Activated CD4-positive, alpha-beta T cell treated with anti-CD3 and anti-CD28 coated beads for 36 hours (primary cell): ENCODE data around the gene OR10W1. TPM values are rescaled to one million over a fixed set of nuclear protein-coding genes. Genes with fewer than 3 reads are reported as not detected.

Source experiments
- ATAC-seq: fragments of 200-7000 bp; cut with Tn5 transposase; one replicate; pipeline ENCODE4 v1.10.0; 2021; ENCODE audit warnings: mild to moderate bottlenecking, moderate library complexity
- CTCF ChIA-PET: fragments of 350-600 bp; sonication (Branson Sonifier 250); formaldehyde crosslinking; loops from one replicate; lab custom pipeline; 2021; ENCODE audit warnings: antibody characterized with exemption; lab: Charles Lee
- POLR2A ChIA-PET: fragments of 350-600 bp; sonication (Branson Sonifier 250); formaldehyde crosslinking; loops from one replicate; lab custom pipeline; 2021; ENCODE audit warnings: antibody characterized with exemption, inconsistent platforms; lab: Charles Lee
- DNase-seq: peaks from one replicate; pipeline ENCODE4 v3.0.0-alpha.2; 2020
- H3K27ac Mint-ChIP-seq: one replicate; pipeline ENCODE4 v1.8.0; 2021; ENCODE audit warnings: mixed read lengths
- H3K27me3 Mint-ChIP-seq: one replicate; pipeline ENCODE4 v1.8.0; 2021; ENCODE audit warnings: mixed read lengths
- H3K36me3 Mint-ChIP-seq: one replicate; pipeline ENCODE4 v1.8.0; 2021; ENCODE audit warnings: low read depth, mixed read lengths
- H3K4me1 Mint-ChIP-seq: one replicate; pipeline ENCODE4 v1.8.0; 2021; ENCODE audit warnings: mixed read lengths
- H3K4me3 Mint-ChIP-seq: one replicate; pipeline ENCODE4 v1.8.0; 2021; ENCODE audit warnings: mild to moderate bottlenecking, moderate library complexity, mixed read lengths
- H3K9me3 Mint-ChIP-seq: one replicate; pipeline ENCODE4 v1.8.0; 2021; ENCODE audit warnings: low read depth, mixed read lengths
- intact Hi-C, 2 experiments: fragments of 100-400 bp; cut with DNase I in 1 of 2; cut with micrococcal nuclease in 1 of 2; formaldehyde crosslinking; loops; one replicate each; pipeline versions ENCODE4 v1.14.2 to v1.15.1; 2022 to 2024; cut with DNase I, micrococcal nuclease
- total RNA-seq, 2 experiments: library from RNA; stranded (reverse); gene quantifications; one replicate each; pipeline ENCODE4 v1.2.3, GENCODE V29; 2021

Gene OR10W1, protein sequence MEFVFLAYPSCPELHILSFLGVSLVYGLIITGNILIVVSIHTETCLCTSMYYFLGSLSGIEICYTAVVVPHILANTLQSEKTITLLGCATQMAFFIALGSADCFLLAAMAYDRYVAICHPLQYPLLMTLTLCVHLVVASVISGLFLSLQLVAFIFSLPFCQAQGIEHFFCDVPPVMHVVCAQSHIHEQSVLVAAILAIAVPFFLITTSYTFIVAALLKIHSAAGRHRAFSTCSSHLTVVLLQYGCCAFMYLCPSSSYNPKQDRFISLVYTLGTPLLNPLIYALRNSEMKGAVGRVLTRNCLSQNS
- not detected for total RNA-seq

DNA sequence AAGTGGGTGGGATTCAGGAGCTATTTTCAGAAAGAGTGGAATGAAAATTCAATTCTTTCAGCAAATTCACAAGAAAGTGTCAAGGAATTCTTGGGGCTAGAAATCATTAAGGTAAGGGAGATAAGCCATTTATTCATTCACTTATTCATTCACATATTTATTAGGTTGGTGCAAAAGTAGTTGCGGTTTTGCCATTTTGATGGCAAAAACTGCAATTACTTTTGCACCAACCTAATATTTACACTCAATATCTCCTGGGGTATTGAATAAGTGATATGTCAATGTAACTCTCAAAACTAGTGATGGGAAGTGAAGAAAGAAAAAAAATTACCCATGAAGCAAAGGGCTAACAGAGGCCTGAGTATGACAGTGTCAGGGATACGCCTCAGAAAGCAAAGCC, at the start of gene OR10W1:
Gene OR10W1, minus strand, starts transcription at position 119 of the 400 bp plus-strand sequence. CDS start 402 bp downstream, outside the sequence.
- H3K9me3 Mint-ChIP-seq, result no peaks in the 10 kb centered on the region
- POLR2A ChIA-PET, result no interaction called here
- intact Hi-C loops, result loop anchor here in 1 of 2 experiments (1.0 kb wide), 1 partner anchor 34 kb away; no protein-coding TSS in a partner anchor
- ATAC-seq, result no peak
- CTCF ChIA-PET, result no interaction called here
- peaks cover 20% of the 10 kb centered on the region for H3K27me3 Mint-ChIP-seq
- H3K4me1 Mint-ChIP-seq, result no peaks in the 10 kb centered on the region
- no peak within 1 kb of the TSS for H3K27ac Mint-ChIP-seq
- no peaks in the 10 kb centered on the region for H3K36me3 Mint-ChIP-seq
- no peak within 1 kb of the TSS for H3K4me3 Mint-ChIP-seq
- no peak for DNase-seq

DNA sequence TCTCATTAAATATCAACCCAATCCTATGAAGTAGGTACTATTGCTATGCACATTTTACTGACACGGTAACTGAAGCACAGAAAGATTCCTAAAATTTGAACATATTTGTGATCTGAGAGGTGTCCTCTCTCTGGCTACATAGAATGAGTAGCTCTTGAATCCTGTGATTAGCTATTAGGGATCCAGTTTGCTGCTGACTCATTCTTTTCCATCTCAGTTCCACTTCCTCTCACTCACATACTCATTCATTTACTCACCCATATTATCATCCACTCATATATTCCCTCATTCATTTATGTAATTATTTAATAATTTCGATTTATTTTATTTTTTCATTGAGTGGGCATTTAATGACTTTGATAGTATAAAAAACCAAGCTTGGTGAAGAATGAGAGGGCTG, 48.1 kb upstream of the OR10W1 start:
- H3K27me3 Mint-ChIP-seq, result peaks cover 11% of the 10 kb centered on the region
- peaks cover 7% of the 10 kb centered on the region for H3K9me3 Mint-ChIP-seq
- H3K27ac Mint-ChIP-seq, result no peak overlapping the region
- H3K4me1 Mint-ChIP-seq, result no peaks in the 10 kb centered on the region
- intact Hi-C loops, result no loop called here
- DNase-seq, result no peak
- ChIA-PET CTCF (no interaction called here), POLR2A (no interaction called here)
- H3K36me3 Mint-ChIP-seq, result no peaks in the 10 kb centered on the region
- no peak overlapping the region for H3K4me3 Mint-ChIP-seq
- ATAC-seq, result no peak

DNA sequence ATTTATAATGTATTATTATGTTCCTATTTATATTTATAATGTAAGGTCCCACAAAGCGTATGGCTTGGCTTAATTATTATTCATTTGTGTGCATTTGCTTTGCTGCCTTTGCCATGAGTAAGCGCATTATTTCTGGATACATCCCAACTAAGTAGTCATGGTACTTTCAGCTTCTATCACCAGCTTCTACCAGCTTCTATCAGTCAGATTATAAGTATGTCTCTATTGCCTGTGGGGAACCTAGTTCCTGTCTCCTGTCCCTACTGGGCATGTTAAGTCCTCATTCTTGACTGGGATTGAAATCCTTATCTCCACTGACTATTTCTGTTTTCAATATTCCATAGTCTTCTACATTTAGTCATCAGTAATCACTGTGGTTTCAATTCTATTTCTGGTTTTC, 33.5 kb upstream of the OR10W1 start:
- Mint-ChIP-seq H3K36me3 (no peaks in the 10 kb centered on the region), H3K9me3 (peaks cover 2% of the 10 kb centered on the region), H3K27me3 (peaks cover 9% of the 10 kb centered on the region), H3K4me3 (no peak overlapping the region), H3K27ac (no peak overlapping the region), H3K4me1 (no peaks in the 10 kb centered on the region)
- no peak for DNase-seq
- intact Hi-C loops, result no loop called here
- ATAC-seq, result no peak
- ChIA-PET POLR2A (no interaction called here), CTCF (no interaction called here)

DNA sequence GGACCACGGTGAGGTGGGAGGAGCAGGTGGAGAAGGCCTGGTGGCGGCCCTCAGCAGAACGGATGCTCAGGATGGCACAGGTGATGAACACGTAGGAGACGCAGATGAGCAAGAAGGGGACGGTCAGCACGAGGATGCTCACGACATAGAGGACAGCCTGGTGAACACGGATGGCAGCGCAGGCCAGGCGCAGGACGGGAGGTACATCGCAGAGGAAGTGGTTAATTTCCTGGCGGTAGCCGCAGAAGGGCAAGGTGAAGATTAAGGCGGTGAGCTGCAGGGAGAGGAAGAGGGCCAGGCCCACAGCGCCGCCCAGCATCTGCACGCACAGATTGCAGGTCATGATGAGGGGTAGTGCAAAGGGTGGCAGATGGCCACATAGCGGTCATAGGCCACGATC, 24.0 kb upstream of the OR10W1 start:
- Mint-ChIP-seq H3K9me3 (no peaks in the 10 kb centered on the region), H3K36me3 (no peaks in the 10 kb centered on the region), H3K4me3 (no peak overlapping the region), H3K27ac (no peak overlapping the region), H3K4me1 (no peaks in the 10 kb centered on the region), H3K27me3 (peaks cover 20% of the 10 kb centered on the region)
- no peak for ATAC-seq
- ChIA-PET CTCF (no interaction called here), POLR2A (interaction anchor here (0.6 kb wide), 1 partner anchor 23 kb away, joined by 3 read pairs; no protein-coding TSS in a partner anchor)
- intact Hi-C loops, result no loop called here
- DNase-seq, result no peak

DNA sequence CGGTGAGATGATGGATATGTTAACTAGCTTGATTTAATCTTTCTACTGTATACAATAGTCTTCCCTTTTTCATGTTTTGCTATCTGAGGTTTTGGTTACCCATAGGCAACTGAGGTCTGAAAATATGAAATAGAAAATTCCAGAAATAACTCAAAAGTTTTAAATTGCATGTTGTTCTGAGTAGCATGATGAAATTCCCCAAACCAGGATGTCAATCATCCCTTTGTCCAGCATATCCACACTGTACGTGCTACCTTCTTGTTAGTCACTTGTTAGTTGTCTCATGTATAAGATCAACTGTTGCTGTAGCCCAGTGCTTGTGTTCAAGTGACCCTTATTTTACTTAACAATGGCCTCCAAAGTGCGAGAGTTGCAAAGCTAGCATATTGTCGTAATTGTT, 21.2 kb upstream of the OR10W1 start:
- ATAC-seq (no peak), DNase-seq (no peak)
- Mint-ChIP-seq H3K36me3 (no peaks in the 10 kb centered on the region), H3K4me3 (no peak overlapping the region), H3K4me1 (no peaks in the 10 kb centered on the region), H3K27ac (no peak overlapping the region), H3K27me3 (peaks cover 18% of the 10 kb centered on the region), H3K9me3 (no peaks in the 10 kb centered on the region)
- ChIA-PET CTCF (interaction anchor here (0.8 to 0.9 kb wide), 2 partner anchors 10 kb away, joined by 3 to 5 read pairs; no protein-coding TSS in a partner anchor), POLR2A (interaction anchor here (0.6 kb wide), 1 partner anchor 246 kb away, joined by 3 read pairs; no protein-coding TSS in a partner anchor)
- intact Hi-C loops, result no loop called here

DNA sequence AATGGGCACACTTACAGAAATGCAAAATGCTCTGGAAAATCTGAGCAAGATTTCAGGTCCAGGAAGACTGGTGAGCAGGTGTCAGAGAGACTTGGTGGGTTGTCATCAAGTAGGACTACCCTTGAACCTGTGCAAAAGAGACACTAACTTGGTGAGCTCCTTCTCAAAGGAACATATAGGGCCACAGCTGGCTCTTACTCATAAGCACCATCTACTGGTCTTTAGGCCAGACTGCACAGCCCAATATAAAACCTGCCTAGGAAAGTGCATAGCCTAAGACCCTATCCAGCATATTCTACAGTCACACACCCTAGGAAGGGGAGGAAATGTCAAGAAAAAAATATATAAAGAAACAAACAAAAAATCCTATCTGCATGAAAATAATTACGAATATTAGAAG, 18.2 kb upstream of the OR10W1 start:
- intact Hi-C loops, result no loop called here
- CTCF ChIA-PET, result interaction anchor here (0.6 to 1.6 kb wide), 4 partner anchors 11 to 50 kb away, joined by 3 to 4 read pairs (median 3); no protein-coding TSS in a partner anchor
- Mint-ChIP-seq H3K27ac (no peak overlapping the region), H3K9me3 (peaks cover 3% of the 10 kb centered on the region), H3K4me1 (no peaks in the 10 kb centered on the region), H3K4me3 (no peak overlapping the region), H3K27me3 (peaks cover 13% of the 10 kb centered on the region), H3K36me3 (no peaks in the 10 kb centered on the region)
- ATAC-seq (peak; percentile 69), DNase-seq (peak; percentile 11)
- POLR2A ChIA-PET, result interaction anchor here (0.5 kb wide), 1 partner anchor 150 kb away, joined by 6 read pairs; no protein-coding TSS in a partner anchor

DNA sequence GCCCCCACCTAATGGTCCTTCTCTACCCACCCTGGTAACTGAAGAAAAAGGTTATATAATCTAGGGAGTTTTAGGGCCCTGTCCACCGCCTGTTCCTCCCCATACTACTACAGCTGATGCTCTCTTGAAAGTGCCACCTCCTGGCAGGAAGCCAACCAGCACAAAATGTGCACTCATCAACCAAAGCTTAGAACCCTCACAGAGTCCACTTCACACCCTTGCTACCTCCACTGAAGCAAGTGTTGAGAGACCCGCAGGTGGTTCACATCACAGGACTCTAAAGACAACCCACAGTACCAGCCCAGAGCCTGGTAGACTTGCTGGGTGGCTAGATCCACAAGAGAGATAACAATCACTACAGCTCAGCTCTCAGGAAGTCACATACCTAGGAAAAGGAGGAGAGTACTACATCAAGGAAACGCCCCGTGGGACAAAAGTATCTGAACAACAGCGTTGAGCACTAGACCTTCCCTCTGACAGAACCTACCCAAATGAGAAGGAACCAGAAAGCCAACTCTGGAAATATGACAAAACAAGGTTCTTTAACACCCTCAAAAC, 17.5 kb upstream of the OR10W1 start:
- ChIA-PET POLR2A (interaction anchor here (0.5 kb wide), 1 partner anchor 150 kb away, joined by 6 read pairs; no protein-coding TSS in a partner anchor), CTCF (interaction anchor here (0.6 to 1.6 kb wide), 5 partner anchors 12 to 49 kb away, joined by 3 to 4 read pairs (median 3); no protein-coding TSS in a partner anchor)
- H3K36me3 Mint-ChIP-seq, result no peaks in the 10 kb centered on the region
- H3K27ac Mint-ChIP-seq, result no peak overlapping the region
- intact Hi-C loops, result no loop called here
- peaks cover 13% of the 10 kb centered on the region for H3K27me3 Mint-ChIP-seq
- H3K4me1 Mint-ChIP-seq, result no peaks in the 10 kb centered on the region
- ATAC-seq (no peak), DNase-seq (peak; percentile 14)
- peaks cover 3% of the 10 kb centered on the region for H3K9me3 Mint-ChIP-seq
- no peak overlapping the region for H3K4me3 Mint-ChIP-seq

DNA sequence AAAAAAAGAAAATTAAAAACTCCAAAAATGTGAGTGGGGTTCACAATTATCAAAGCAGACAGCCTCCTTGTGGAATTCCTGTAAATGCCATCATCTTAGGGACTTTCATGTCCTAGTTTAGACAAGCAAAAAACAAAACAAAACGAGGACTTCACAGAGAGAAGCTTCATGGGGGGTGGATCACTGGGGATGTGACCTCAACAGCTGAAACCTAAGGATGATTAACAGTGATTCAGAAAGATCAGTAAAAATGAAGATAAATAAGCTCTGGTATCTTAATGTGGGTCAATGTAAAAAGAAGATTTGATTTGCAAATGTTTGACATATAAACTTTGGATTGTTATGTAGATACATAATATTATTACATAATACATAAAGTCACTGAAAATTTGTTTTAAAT, 8.1 kb upstream of the OR10W1 start:
- ATAC-seq (no peak), DNase-seq (no peak)
- H3K27ac Mint-ChIP-seq, result no peak overlapping the region
- CTCF ChIA-PET, result no interaction called here
- POLR2A ChIA-PET, result no interaction called here
- H3K4me3 Mint-ChIP-seq, result no peak overlapping the region
- intact Hi-C loops, result no loop called here
- H3K4me1 Mint-ChIP-seq, result no peaks in the 10 kb centered on the region
- no peaks in the 10 kb centered on the region for H3K9me3 Mint-ChIP-seq
- H3K27me3 Mint-ChIP-seq, result peaks cover 11% of the 10 kb centered on the region
- no peaks in the 10 kb centered on the region for H3K36me3 Mint-ChIP-seq

DNA sequence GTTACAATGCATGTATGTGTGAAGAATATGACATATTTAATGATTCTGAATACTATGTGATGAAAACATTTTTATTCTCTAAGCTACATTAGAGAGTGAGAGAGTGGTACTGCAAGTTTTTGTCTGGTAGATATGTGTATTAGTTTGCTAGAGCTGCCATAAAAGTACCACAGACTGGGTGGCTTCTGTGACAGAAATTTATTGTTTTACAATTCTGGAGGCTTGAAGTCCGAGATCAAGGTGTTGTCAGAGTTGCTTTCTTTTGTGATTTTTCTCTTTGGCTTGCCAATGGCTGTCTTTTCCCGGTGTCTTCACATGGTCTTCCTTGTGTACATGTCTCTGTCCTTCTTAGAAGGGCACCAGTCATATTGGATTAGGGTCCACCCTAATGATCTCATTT, 6.9 kb upstream of the OR10W1 start:
- ChIA-PET CTCF (no interaction called here), POLR2A (no interaction called here)
- intact Hi-C loops, result no loop called here
- no peak overlapping the region for H3K27ac Mint-ChIP-seq
- no peaks in the 10 kb centered on the region for H3K4me1 Mint-ChIP-seq
- no peak overlapping the region for H3K4me3 Mint-ChIP-seq
- no peaks in the 10 kb centered on the region for H3K9me3 Mint-ChIP-seq
- H3K27me3 Mint-ChIP-seq, result peaks cover 14% of the 10 kb centered on the region
- no peak for ATAC-seq
- no peaks in the 10 kb centered on the region for H3K36me3 Mint-ChIP-seq
- DNase-seq, result no peak

DNA sequence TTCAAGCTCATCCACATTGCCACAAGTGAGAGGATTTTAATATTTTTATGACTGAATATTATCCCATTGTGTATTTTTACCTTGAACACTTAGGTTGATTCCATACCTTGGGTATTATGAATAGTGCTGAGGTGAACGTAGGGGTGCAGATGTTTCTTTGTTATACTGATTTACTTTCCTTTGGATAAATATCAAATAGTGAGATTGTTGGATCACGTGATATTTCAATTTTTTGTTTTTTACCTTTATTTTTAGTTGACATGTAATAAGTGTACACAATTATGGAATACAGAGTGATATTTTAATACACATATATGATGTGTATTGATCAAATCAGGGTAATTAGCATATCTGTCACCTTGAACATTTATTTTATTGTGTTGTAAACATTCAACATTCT, 8.1 kb downstream of the OR10W1 start:
- Mint-ChIP-seq H3K36me3 (no peaks in the 10 kb centered on the region), H3K4me3 (no peak overlapping the region), H3K9me3 (peaks cover 4% of the 10 kb centered on the region), H3K27ac (no peak overlapping the region), H3K4me1 (no peaks in the 10 kb centered on the region), H3K27me3 (peaks cover 18% of the 10 kb centered on the region)
- ChIA-PET POLR2A (no interaction called here), CTCF (no interaction called here)
- intact Hi-C loops, result no loop called here
- ATAC-seq (no peak), DNase-seq (no peak)

DNA sequence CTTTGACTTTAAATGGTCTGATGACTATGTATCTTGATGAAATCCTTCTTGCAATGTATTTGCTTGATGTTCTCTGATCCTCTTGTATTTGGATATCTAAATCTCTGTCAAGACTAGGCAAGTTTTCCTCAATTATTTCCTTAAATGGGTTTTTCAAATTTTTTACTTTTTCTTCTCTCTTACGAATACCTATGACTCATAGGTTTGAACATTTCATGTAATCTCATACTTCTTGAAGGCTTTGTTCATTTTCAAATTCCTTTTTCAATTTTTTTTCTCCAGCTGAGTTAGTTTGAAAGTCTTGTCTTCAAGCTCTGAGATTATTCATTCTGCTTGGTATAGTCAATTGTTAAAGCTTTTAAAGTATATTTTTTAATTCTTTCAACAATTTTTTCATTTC, 13.1 kb downstream of the OR10W1 start:
- Mint-ChIP-seq H3K4me1 (no peaks in the 10 kb centered on the region), H3K9me3 (peaks cover 13% of the 10 kb centered on the region), H3K27me3 (peaks cover 15% of the 10 kb centered on the region), H3K4me3 (no peak overlapping the region), H3K36me3 (peaks cover 2% of the 10 kb centered on the region), H3K27ac (no peak overlapping the region)
- ChIA-PET POLR2A (no interaction called here), CTCF (interaction anchor here (0.9 kb wide), 1 partner anchor 12 kb away, joined by 3 read pairs; no protein-coding TSS in a partner anchor)
- ATAC-seq (no peak), DNase-seq (no peak)
- intact Hi-C loops, result no loop called here

DNA sequence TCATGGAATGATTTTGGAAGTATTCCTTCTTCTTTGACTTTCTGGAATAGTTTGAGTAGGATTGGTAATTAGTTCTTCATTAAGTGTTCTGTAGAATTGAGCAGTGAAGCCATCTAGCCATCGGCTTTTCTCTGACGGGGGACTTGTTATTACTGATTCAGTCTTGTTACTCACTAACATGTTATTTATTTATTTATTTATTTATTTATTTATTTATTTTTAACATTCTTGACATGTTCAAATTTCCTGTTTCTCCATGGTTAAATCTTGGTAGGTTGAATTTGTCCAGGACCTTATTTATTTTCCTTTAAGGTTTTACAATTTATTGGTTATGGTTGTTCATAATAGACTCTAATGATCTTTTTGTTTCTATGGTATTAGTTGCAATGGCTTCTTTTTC, 24.1 kb downstream of the OR10W1 start:
- no peak for DNase-seq
- Mint-ChIP-seq H3K36me3 (no peaks in the 10 kb centered on the region), H3K27me3 (peaks cover 28% of the 10 kb centered on the region), H3K27ac (no peak overlapping the region), H3K9me3 (peaks cover 8% of the 10 kb centered on the region), H3K4me3 (no peak overlapping the region), H3K4me1 (no peaks in the 10 kb centered on the region)
- ChIA-PET CTCF (no interaction called here), POLR2A (no interaction called here)
- intact Hi-C loops, result no loop called here
- ATAC-seq, result no peak
